ENCODE results near the gene ATP13A2. TPM values are rescaled to one million over a fixed set of nuclear protein-coding genes. Genes with fewer than 3 reads are reported as not detected.

The ATP13A2 gene
- polyA plus RNA-seq, 1 of the 3 experiments (the other 2 are of a cell fraction): 29.3 TPM

DNA sequence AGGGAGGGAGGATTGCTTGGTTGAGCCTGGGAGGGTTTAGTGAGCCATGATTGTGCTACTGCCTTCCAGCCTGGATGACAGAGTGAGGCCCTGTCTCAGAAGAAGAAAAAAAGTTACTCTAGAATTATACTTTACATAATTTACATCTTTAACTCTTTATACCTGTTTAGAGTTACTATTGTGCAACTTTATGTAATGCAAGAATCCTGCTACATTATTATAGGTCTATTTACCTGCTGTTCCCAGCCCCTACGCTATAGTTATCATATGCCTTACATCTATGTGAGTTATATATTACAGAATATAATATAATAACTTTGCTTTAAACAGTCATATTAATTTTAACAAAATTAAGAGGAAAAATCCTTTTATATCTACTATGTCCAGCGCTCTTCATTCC is 27.8 kb upstream of the ATP13A2 start:
- no peaks in the 10 kb centered on the region for H3K9me3 ChIP-seq
- peaks cover 27 to 56% of the 10 kb centered on the region in 2 experiments for H3K36me3 ChIP-seq (replicated peaks in 1 of 2; ENCODE audit: control insufficient read depth in 1 of 2, insufficient read depth in 2 of 2, low read length in 1 of 2)

DNA sequence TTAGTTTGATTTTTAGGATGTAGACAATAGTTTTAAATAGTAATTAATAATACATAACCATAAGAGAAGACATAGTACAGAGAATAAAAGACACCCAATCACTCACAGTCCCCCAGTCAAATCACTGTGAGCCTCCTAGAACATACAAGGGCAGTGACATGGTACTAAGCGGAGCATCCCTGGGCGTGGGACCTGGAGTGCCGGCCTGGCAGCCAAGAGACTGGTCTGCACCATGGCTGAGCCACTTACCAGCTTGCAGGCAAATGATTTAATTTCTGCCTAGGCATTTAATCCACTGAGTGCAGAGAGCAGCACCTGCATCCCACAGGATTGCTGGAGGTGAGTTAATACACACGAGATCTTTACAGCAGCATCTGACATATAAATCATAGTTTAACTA is 21.8 kb upstream of the ATP13A2 start:
- TF ChIP-seq, protein P1, sequence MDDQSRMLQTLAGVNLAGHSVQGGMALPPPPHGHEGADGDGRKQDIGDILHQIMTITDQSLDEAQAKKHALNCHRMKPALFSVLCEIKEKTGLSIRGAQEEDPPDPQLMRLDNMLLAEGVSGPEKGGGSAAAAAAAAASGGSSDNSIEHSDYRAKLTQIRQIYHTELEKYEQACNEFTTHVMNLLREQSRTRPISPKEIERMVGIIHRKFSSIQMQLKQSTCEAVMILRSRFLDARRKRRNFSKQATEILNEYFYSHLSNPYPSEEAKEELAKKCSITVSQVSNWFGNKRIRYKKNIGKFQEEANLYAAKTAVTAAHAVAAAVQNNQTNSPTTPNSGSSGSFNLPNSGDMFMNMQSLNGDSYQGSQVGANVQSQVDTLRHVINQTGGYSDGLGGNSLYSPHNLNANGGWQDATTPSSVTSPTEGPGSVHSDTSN (IDR thresholded peaks at IDR 0.05): no peak
- TF ChIP-seq TEAD4 (IDR thresholded peaks at IDR 0.05; ENCODE audit: borderline replicate concordance, insufficient read depth) (no peak), CHD2 (IDR thresholded peaks at IDR 0.05; ENCODE audit: low read length, partially characterized antibody) (no peak), YY1 (IDR thresholded peaks at IDR 0.05; ENCODE audit: low read depth) (no peak), NRF1 (IDR thresholded peaks at IDR 0.05; ENCODE audit: low read depth, low read length) (no peak), SIN3A (IDR thresholded peaks at IDR 0.05; ENCODE audit: borderline replicate concordance, low read depth, low read length) (no peak), FOXJ3 (CRISPR knock-in tag; IDR thresholded peaks at IDR 0.05) (no peak), POLR2AphosphoS5 (IDR thresholded peaks at IDR 0.05; ENCODE audit: low read depth, low read length) (no peak), EP300 (IDR thresholded peaks at IDR 0.05; ENCODE audit: borderline replicate concordance in 1 of 2, low read depth in 1 of 2, low read length in 1 of 2) (no peak)
- Histone ChIP-seq H3K9me3 (no peaks in the 10 kb centered on the region), H3K4me3 (ENCODE audit: low read depth in 2 of 2, low read length in 1 of 2) (no peak overlapping the region), H3K9me2 (no peaks in the 10 kb centered on the region), H3K27ac (ENCODE audit: low read depth in 2 of 2, low read length in 1 of 2) (no peak overlapping the region), H3K4me2 (no peak overlapping the region), H3K36me3 (replicated peaks in 1 of 2; ENCODE audit: control insufficient read depth in 1 of 2, insufficient read depth in 2 of 2, low read length in 1 of 2) (peaks cover 10 to 26% of the 10 kb centered on the region in 2 experiments), H4K20me1 (ENCODE audit: insufficient read depth) (peaks cover 6% of the 10 kb centered on the region; the same call in 1 of the 2 replicates), H3F3A (replicated peaks; ENCODE audit: insufficient read depth) (no peaks in the 10 kb centered on the region), H3K79me2 (ENCODE audit: insufficient read depth) (peaks cover 18% of the 10 kb centered on the region; the same call in 1 of the 2 replicates), H3K4me1 (ENCODE audit: control insufficient read depth in 1 of 2, insufficient read depth in 2 of 2, low read depth in 1 of 2, low read length in 1 of 2) (peaks cover 0 to 20% of the 10 kb centered on the region in 2 experiments; a peak in 3 of 4 replicates), H3K9ac (no peak overlapping the region), H2AFZ (ENCODE audit: low read depth) (no peak overlapping the region), H3K27me3 (ENCODE audit: insufficient read depth) (no peaks in the 10 kb centered on the region)
- WGBS (ENCODE audit: low lambda C conversion rate): 100% methylated on average over 1 of the region's 4 CpGs
- DNase-seq: no peak
- POLR2A ChIA-PET: no interaction called here
- CTCF ChIA-PET: interaction anchor here (1.1 to 24.3 kb wide), 8 partner anchors 9 to 421 kb away, joined by 3 to 408 read pairs (median 6); no protein-coding TSS in a partner anchor

More for the DNA sequence above, 27.8 kb upstream of the ATP13A2 start:
- Histone ChIP-seq H3K79me2 (ENCODE audit: insufficient read depth) (peaks cover 29% of the 10 kb centered on the region), H3F3A (replicated peaks; ENCODE audit: insufficient read depth) (no peaks in the 10 kb centered on the region), H3K27me3 (ENCODE audit: insufficient read depth) (no peaks in the 10 kb centered on the region), H3K4me1 (ENCODE audit: control insufficient read depth in 1 of 2, insufficient read depth in 2 of 2, low read depth in 1 of 2, low read length in 1 of 2) (no peaks in the 10 kb centered on the region), H3K9me2 (no peaks in the 10 kb centered on the region), H2AFZ (ENCODE audit: low read depth) (no peak overlapping the region), H3K4me2 (no peak overlapping the region), H3K9ac (no peak overlapping the region), H4K20me1 (ENCODE audit: insufficient read depth) (no peaks in the 10 kb centered on the region), H3K27ac (ENCODE audit: low read depth in 2 of 2, low read length in 1 of 2) (no peak overlapping the region), H3K4me3 (ENCODE audit: low read depth in 2 of 2, low read length in 1 of 2) (no peak overlapping the region)
- no peak for DNase-seq
- CTCF ChIA-PET: interaction anchor here (24.3 kb wide), 1 partner anchor 81 kb away, joined by 408 read pairs; no protein-coding TSS in a partner anchor
- TF ChIP-seq, protein P2, sequence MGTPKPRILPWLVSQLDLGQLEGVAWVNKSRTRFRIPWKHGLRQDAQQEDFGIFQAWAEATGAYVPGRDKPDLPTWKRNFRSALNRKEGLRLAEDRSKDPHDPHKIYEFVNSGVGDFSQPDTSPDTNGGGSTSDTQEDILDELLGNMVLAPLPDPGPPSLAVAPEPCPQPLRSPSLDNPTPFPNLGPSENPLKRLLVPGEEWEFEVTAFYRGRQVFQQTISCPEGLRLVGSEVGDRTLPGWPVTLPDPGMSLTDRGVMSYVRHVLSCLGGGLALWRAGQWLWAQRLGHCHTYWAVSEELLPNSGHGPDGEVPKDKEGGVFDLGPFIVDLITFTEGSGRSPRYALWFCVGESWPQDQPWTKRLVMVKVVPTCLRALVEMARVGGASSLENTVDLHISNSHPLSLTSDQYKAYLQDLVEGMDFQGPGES (IDR thresholded peaks at IDR 0.05; ENCODE audit: low read depth, low read length): no peak
- TF ChIP-seq FOXJ3 (CRISPR knock-in tag; IDR thresholded peaks at IDR 0.05) (no peak), GABPA (IDR thresholded peaks at IDR 0.05; ENCODE audit: low read depth) (no peak), EP300 (IDR thresholded peaks at IDR 0.05; ENCODE audit: borderline replicate concordance in 1 of 2, low read depth in 1 of 2, low read length in 1 of 2) (no peak), TAF1 (IDR thresholded peaks at IDR 0.05; ENCODE audit: borderline replicate concordance, low read depth, low read length) (no peak)
- TF ChIP-seq, protein P3, sequence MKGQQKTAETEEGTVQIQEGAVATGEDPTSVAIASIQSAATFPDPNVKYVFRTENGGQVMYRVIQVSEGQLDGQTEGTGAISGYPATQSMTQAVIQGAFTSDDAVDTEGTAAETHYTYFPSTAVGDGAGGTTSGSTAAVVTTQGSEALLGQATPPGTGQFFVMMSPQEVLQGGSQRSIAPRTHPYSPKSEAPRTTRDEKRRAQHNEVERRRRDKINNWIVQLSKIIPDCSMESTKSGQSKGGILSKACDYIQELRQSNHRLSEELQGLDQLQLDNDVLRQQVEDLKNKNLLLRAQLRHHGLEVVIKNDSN (IDR thresholded peaks at IDR 0.05; ENCODE audit: borderline replicate concordance, low read depth): no peak
- POLR2A ChIA-PET: no interaction called here
- WGBS (ENCODE audit: low lambda C conversion rate): 98% methylated on average over 2 of the region's 2 CpGs
